ENCODE measurements around the gene LRRC37A. TPM values are rescaled to one million over a fixed set of nuclear protein-coding genes. Genes with fewer than 3 reads are reported as not detected.

The LRRC37A gene
- total RNA-seq, 1 donor from 2014 or later, result 4.5 TPM

Other genes with a start within 250 kb of the LRRC37A start
- 154 TPM for gene KANSL1, start 101.7 kb upstream of the LRRC37A start, total RNA-seq (ENCODE audit: unreplicated experiment)
- 9.5 TPM for gene ARL17B, start 66.6 kb downstream of the LRRC37A start, total RNA-seq (ENCODE audit: unreplicated experiment)
- 22.2 TPM for gene LRRC37A2, start 217.3 kb downstream of the LRRC37A start, total RNA-seq (ENCODE audit: unreplicated experiment)

Data from endothelial cell (in vitro differentiated cells).